Chondrocyte (in vitro differentiated cells): ENCODE measurements around the gene POLA1. TPM values are rescaled to one million over a fixed set of nuclear protein-coding genes. Genes with fewer than 3 reads are reported as not detected.

ENCODE experiments used
- DNase-seq: peaks from one replicate; pipeline ENCODE4 v3.0.0; 2021; ENCODE audit warnings: mixed read lengths, low spot score
- H3K27ac Mint-ChIP-seq: one replicate; pipeline ENCODE4 v1.8.0; 2021; ENCODE audit warnings: mild to moderate bottlenecking, moderate library complexity, mixed read lengths; ENCODE audit not compliant: unreplicated experiment
- H3K27me3 Mint-ChIP-seq: 2 replicates; pipeline ENCODE4 v1.8.0; 2021; ENCODE audit warnings: low read depth, mixed read lengths
- H3K36me3 Mint-ChIP-seq: 2 replicates; pipeline ENCODE4 v1.8.0; 2021; ENCODE audit warnings: low read depth, mixed read lengths
- H3K4me1 Mint-ChIP-seq: 2 replicates; pipeline ENCODE4 v1.8.0; 2021; ENCODE audit warnings: low read depth, mild to moderate bottlenecking, mixed read lengths
- H3K4me3 Mint-ChIP-seq: one replicate; pipeline ENCODE4 v1.8.0; 2021; ENCODE audit warnings: mild to moderate bottlenecking, moderate library complexity, mixed read lengths; ENCODE audit not compliant: unreplicated experiment
- H3K9me3 Mint-ChIP-seq: 2 replicates; pipeline ENCODE4 v1.8.0; 2021; ENCODE audit warnings: low read depth, mixed read lengths
- CTCF ChIP-seq: fragments of 200-600 bp; sonication (generic); IDR thresholded peaks from 2 replicates; pipeline ENCODE4 v1.5.0; 2021; ENCODE audit warnings: antibody characterized with exemption, mild to moderate bottlenecking, moderate library complexity
- total RNA-seq: library from RNA; stranded (reverse); gene quantifications from 3 replicates; pipeline ENCODE4 v1.2.1, GENCODE V29; 2021

The POLA1 gene
- total RNA-seq, 1 donor from 2014 or later, result 10.8 TPM

- TF ChIP-seq CTCF, result no peak
- Mint-ChIP-seq H3K4me1 (peaks cover 44% of the 10 kb centered on the region), H3K27me3 (peaks cover 78% of the 10 kb centered on the region)
Measured at GRCh38 chrX:25016938-25017598, 323.4 kb downstream of the POLA1 start.

GRCh38 chrX:25017667-25018247 is 324.0 kb downstream of the POLA1 start:
- no peak overlapping the region for H3K27ac Mint-ChIP-seq
- peaks cover 44% of the 10 kb centered on the region for H3K4me1 Mint-ChIP-seq

More at GRCh38 chrX:25016938-25017598, 323.4 kb downstream of the POLA1 start:
- no peak overlapping the region for H3K27ac Mint-ChIP-seq
- DNase-seq, result no peak
- peaks cover 1% of the 10 kb centered on the region for H3K36me3 Mint-ChIP-seq
- no peaks in the 10 kb centered on the region for H3K9me3 Mint-ChIP-seq
- H3K4me3 Mint-ChIP-seq, result no peak overlapping the region

GRCh38 chrX:25018682-25019081 is 325.0 kb downstream of the POLA1 start:
- Mint-ChIP-seq H3K9me3 (no peaks in the 10 kb centered on the region), H3K27me3 (peaks cover 83% of the 10 kb centered on the region), H3K36me3 (no peaks in the 10 kb centered on the region), H3K4me3 (no peak overlapping the region), H3K27ac (no peak overlapping the region), H3K4me1 (peaks cover 39% of the 10 kb centered on the region)
- no peak for TF ChIP-seq CTCF
- DNase-seq, result no peak

More at GRCh38 chrX:25017667-25018247, 324.0 kb downstream of the POLA1 start:
- Mint-ChIP-seq H3K27me3 (peaks cover 79% of the 10 kb centered on the region), H3K36me3 (no peaks in the 10 kb centered on the region), H3K4me3 (peak overlapping the region; percentile 51), H3K9me3 (no peaks in the 10 kb centered on the region)
- no peak for DNase-seq
- TF ChIP-seq CTCF, result no peak

- Mint-ChIP-seq H3K36me3 (peaks cover 1% of the 10 kb centered on the region), H3K9me3 (no peaks in the 10 kb centered on the region), H3K4me1 (peaks cover 34% of the 10 kb centered on the region), H3K27ac (no peak overlapping the region), H3K27me3 (peaks cover 85% of the 10 kb centered on the region), H3K4me3 (no peak overlapping the region)
- no peak for TF ChIP-seq CTCF
- DNase-seq, result no peak
Measured at GRCh38 chrX:25019707-25020390, 326.1 kb downstream of the POLA1 start.

GRCh38 chrX:25020391-25020904 is 326.7 kb downstream of the POLA1 start:
- no peak for DNase-seq
- Mint-ChIP-seq H3K27me3 (peaks cover 86% of the 10 kb centered on the region), H3K4me1 (peaks cover 34% of the 10 kb centered on the region), H3K4me3 (no peak overlapping the region), H3K36me3 (peaks cover 1% of the 10 kb centered on the region), H3K27ac (no peak overlapping the region), H3K9me3 (no peaks in the 10 kb centered on the region)
- TF ChIP-seq CTCF, result no peak
